Trophoblast cell (in vitro differentiated cells and primary cell): ENCODE results near the gene ACTR6.

Experiments
- DNase-seq, 2 donors: peaks; one replicate each; pipeline ENCODE4 v3.0.0-alpha.2; 2016
- H2AFZ ChIP-seq: 2 replicates; pipeline ENCODE4 v1.6.1; 2013; ENCODE audit warnings: low read length, moderate library complexity, mild to moderate bottlenecking; ENCODE audit not compliant: insufficient read depth, poor library complexity
- H2AK5ac ChIP-seq: 2 replicates; pipeline ENCODE4 v1.6.1; 2013; ENCODE audit warnings: mild to moderate bottlenecking, low read length
- H2BK120ac ChIP-seq: 2 replicates; pipeline ENCODE4 v1.6.1; 2013; ENCODE audit warnings: low read length, mild to moderate bottlenecking, moderate library complexity; ENCODE audit not compliant: insufficient read depth, poor library complexity
- H2BK12ac ChIP-seq: 2 replicates; pipeline ENCODE4 v1.6.1; 2013; ENCODE audit warnings: mild to moderate bottlenecking, low read length, moderate library complexity
- H2BK5ac ChIP-seq: 2 replicates; pipeline ENCODE4 v1.6.1; 2013; ENCODE audit warnings: low read length, low read depth, moderate library complexity, mild to moderate bottlenecking; ENCODE audit not compliant: poor library complexity
- H3K14ac ChIP-seq: 2 replicates; pipeline ENCODE4 v1.6.1; 2013; ENCODE audit warnings: mild to moderate bottlenecking, low read length
- H3K18ac ChIP-seq: 2 replicates; pipeline ENCODE4 v1.6.1; 2013; ENCODE audit warnings: mild to moderate bottlenecking, low read length
- H3K23ac ChIP-seq: 2 replicates; pipeline ENCODE4 v1.6.1; 2013; ENCODE audit warnings: low read length
- H3K27ac ChIP-seq: 2 replicates; pipeline ENCODE4 v1.5.1; 2013; ENCODE audit warnings: low read depth, mild to moderate bottlenecking, inconsistent platforms, low read length, moderate library complexity
- H3K27me3 ChIP-seq: 2 replicates; pipeline ENCODE4 v1.6.1; 2013; ENCODE audit warnings: inconsistent platforms, mild to moderate bottlenecking, low read length, moderate library complexity; ENCODE audit not compliant: insufficient read depth
- H3K36me3 ChIP-seq, 2 experiments: 1 replicate in 1 of 2; 2 replicates in 1 of 2; pipeline ENCODE4 v1.6.1; 2013; ENCODE audit warnings: low read length in 2 of 2, mild to moderate bottlenecking in 2 of 2, moderate library complexity in 1 of 2; ENCODE audit not compliant: insufficient read depth in 2 of 2, control insufficient read depth in 1 of 2
- H3K4ac ChIP-seq: 2 replicates; pipeline ENCODE4 v1.6.1; 2013; ENCODE audit warnings: low read depth, mild to moderate bottlenecking, low read length, moderate library complexity
- H3K4me1 ChIP-seq, 2 experiments: 1 replicate in 1 of 2; 2 replicates in 1 of 2; pipeline ENCODE4 v1.6.1; 2013; ENCODE audit warnings: low read length in 2 of 2, mild to moderate bottlenecking in 2 of 2, moderate library complexity in 1 of 2; ENCODE audit not compliant: insufficient read depth in 2 of 2, control insufficient read depth in 1 of 2
- H3K4me2 ChIP-seq: 2 replicates; pipeline ENCODE4 v1.6.1; 2013; ENCODE audit warnings: inconsistent platforms, mild to moderate bottlenecking, low read length, moderate library complexity
- H3K4me3 ChIP-seq: 2 replicates; pipeline ENCODE4 v1.5.1; 2013; ENCODE audit warnings: mild to moderate bottlenecking, low read depth, low read length, inconsistent platforms
- H3K79me1 ChIP-seq: one replicate; pipeline ENCODE4 v1.6.1; 2013; ENCODE audit warnings: low read length
- H3K79me2 ChIP-seq: 2 replicates; pipeline ENCODE4 v1.6.1; 2013; ENCODE audit warnings: low read length, mild to moderate bottlenecking; ENCODE audit not compliant: control insufficient read depth, insufficient read depth, poor library complexity
- H3K9ac ChIP-seq: 2 replicates; pipeline ENCODE4 v1.6.1; 2013; ENCODE audit warnings: mild to moderate bottlenecking, low read length
- H3K9me3 ChIP-seq: 2 replicates; pipeline ENCODE4 v1.6.1; 2013; ENCODE audit warnings: low read depth, mild to moderate bottlenecking, control low read depth, inconsistent platforms, low read length; ENCODE audit not compliant: insufficient read depth
- H4K12ac ChIP-seq: 2 replicates; pipeline ENCODE4 v1.6.1; 2013; ENCODE audit warnings: low read depth, mild to moderate bottlenecking, low read length, moderate library complexity
- H4K8ac ChIP-seq: 2 replicates; pipeline ENCODE4 v1.6.1; 2013; ENCODE audit warnings: low read depth, mild to moderate bottlenecking, low read length, moderate library complexity
- H4K91ac ChIP-seq: one replicate; pipeline ENCODE4 v1.6.1; 2013; ENCODE audit warnings: low read depth, mild to moderate bottlenecking, low read length, moderate library complexity
- WGBS: extraction: QIAGEN DNeasy Blood & Tissue Kit; methylation state at CpG from one replicate; pipeline ENCODE4 v1.1.7; 2013; ENCODE audit warnings: missing lambda C conversion rate; ENCODE audit not compliant: insufficient read length, insufficient coverage; ENCODE audit errors: extremely low coverage; 5-methylcytosine and 5-hydroxymethylcytosine counted together

The ACTR6 gene

GRCh38 chr12:100238801-100239200, 38.2 kb downstream of the ACTR6 start:
- no peaks in the 10 kb centered on the region for H3K79me2 ChIP-seq
- no peak overlapping the region for H2BK5ac ChIP-seq
- H4K8ac ChIP-seq: no peak overlapping the region
- no peak overlapping the region for H3K4ac ChIP-seq
- no peaks in the 10 kb centered on the region for H3K27me3 ChIP-seq
- no peak overlapping the region for H2AK5ac ChIP-seq
- no peak overlapping the region for H2BK120ac ChIP-seq
- H4K12ac ChIP-seq: no peak overlapping the region
- no peak overlapping the region for H3K9ac ChIP-seq
- H3K36me3 ChIP-seq: no peaks in the 10 kb centered on the region
- no peak overlapping the region for H3K27ac ChIP-seq
- H2BK12ac ChIP-seq: no peak overlapping the region
- no peaks in the 10 kb centered on the region for H3K9me3 ChIP-seq
- no peak overlapping the region for H3K14ac ChIP-seq
- WGBS: no CpG with 5 or more reads among the region's 3 CpGs
- H3K23ac ChIP-seq: no peak overlapping the region
- no peak for DNase-seq
- no peak overlapping the region for H3K4me2 ChIP-seq
- no peak overlapping the region for H4K91ac ChIP-seq
- no peak overlapping the region for H2AFZ ChIP-seq
- no peak overlapping the region for H3K18ac ChIP-seq
- peaks cover 1% of the 10 kb centered on the region in 2 experiments for H3K4me1 ChIP-seq
- H3K79me1 ChIP-seq: peaks cover under 1% of the 10 kb centered on the region
- no peak overlapping the region for H3K4me3 ChIP-seq

- Histone ChIP-seq H2AK5ac (no peak overlapping the region), H2AFZ (no peak overlapping the region), H3K18ac (no peak overlapping the region), H3K9ac (no peak overlapping the region), H3K27ac (no peak overlapping the region), H2BK5ac (no peak overlapping the region), H3K4me1 (no peaks in the 10 kb centered on the region), H2BK12ac (no peak overlapping the region), H4K12ac (no peak overlapping the region), H3K36me3 (no peaks in the 10 kb centered on the region), H3K4me2 (no peak overlapping the region), H3K4ac (no peak overlapping the region), H3K9me3 (no peaks in the 10 kb centered on the region), H3K79me1 (no peaks in the 10 kb centered on the region), H4K8ac (no peak overlapping the region), H4K91ac (no peak overlapping the region), H2BK120ac (no peak overlapping the region), H3K4me3 (no peak overlapping the region), H3K23ac (no peak overlapping the region), H3K27me3 (no peaks in the 10 kb centered on the region), H3K79me2 (no peaks in the 10 kb centered on the region), H3K14ac (no peak overlapping the region)
- WGBS: no CpG with 5 or more reads among the region's 1 CpG
- DNase-seq: no peak
Measured at GRCh38 chr12:100239589-100239988, 39.0 kb downstream of the ACTR6 start.

- no peak overlapping the region for H4K12ac ChIP-seq
- no peaks in the 10 kb centered on the region for H3K79me2 ChIP-seq
- H3K23ac ChIP-seq: no peak overlapping the region
- H3K4me2 ChIP-seq: no peak overlapping the region
- H3K4ac ChIP-seq: no peak overlapping the region
- H3K14ac ChIP-seq: no peak overlapping the region
- H3K36me3 ChIP-seq: no peaks in the 10 kb centered on the region
- no peaks in the 10 kb centered on the region for H3K79me1 ChIP-seq
- H3K9me3 ChIP-seq: no peaks in the 10 kb centered on the region
- H3K9ac ChIP-seq: no peak overlapping the region
- no peak overlapping the region for H2BK120ac ChIP-seq
- H3K27me3 ChIP-seq: no peaks in the 10 kb centered on the region
- no peak overlapping the region for H3K18ac ChIP-seq
- no peak for DNase-seq
- no peak overlapping the region for H3K27ac ChIP-seq
- H4K8ac ChIP-seq: no peak overlapping the region
- no peak overlapping the region for H3K4me3 ChIP-seq
- no peak overlapping the region for H2BK12ac ChIP-seq
- WGBS: 100% methylated on average over 1 of the region's 5 CpGs
- no peak overlapping the region for H2AFZ ChIP-seq
- no peak overlapping the region for H4K91ac ChIP-seq
- no peak overlapping the region for H2BK5ac ChIP-seq
- H2AK5ac ChIP-seq: no peak overlapping the region
- H3K4me1 ChIP-seq: no peaks in the 10 kb centered on the region
Measured at GRCh38 chr12:100243137-100243536, 42.5 kb downstream of the ACTR6 start.

GRCh38 chr12:100247765-100248164, 47.1 kb downstream of the ACTR6 start:
- Histone ChIP-seq H3K14ac (no peak overlapping the region), H2AK5ac (no peak overlapping the region), H3K18ac (no peak overlapping the region), H2BK120ac (no peak overlapping the region), H3K9me3 (no peaks in the 10 kb centered on the region), H3K4me1 (no peaks in the 10 kb centered on the region), H3K4ac (no peak overlapping the region), H3K4me2 (no peak overlapping the region), H3K27me3 (no peaks in the 10 kb centered on the region), H3K23ac (no peak overlapping the region), H3K79me1 (no peaks in the 10 kb centered on the region), H3K9ac (no peak overlapping the region), H3K27ac (no peak overlapping the region), H4K91ac (no peak overlapping the region), H4K8ac (no peak overlapping the region), H2AFZ (no peak overlapping the region), H4K12ac (no peak overlapping the region), H2BK12ac (no peak overlapping the region), H3K4me3 (no peak overlapping the region), H3K79me2 (no peaks in the 10 kb centered on the region), H3K36me3 (no peaks in the 10 kb centered on the region), H2BK5ac (no peak overlapping the region)
- WGBS: no CpG with 5 or more reads among the region's 4 CpGs
- no peak for DNase-seq
